Measurements from ENCODE around the gene HCAR1.

DNA sequence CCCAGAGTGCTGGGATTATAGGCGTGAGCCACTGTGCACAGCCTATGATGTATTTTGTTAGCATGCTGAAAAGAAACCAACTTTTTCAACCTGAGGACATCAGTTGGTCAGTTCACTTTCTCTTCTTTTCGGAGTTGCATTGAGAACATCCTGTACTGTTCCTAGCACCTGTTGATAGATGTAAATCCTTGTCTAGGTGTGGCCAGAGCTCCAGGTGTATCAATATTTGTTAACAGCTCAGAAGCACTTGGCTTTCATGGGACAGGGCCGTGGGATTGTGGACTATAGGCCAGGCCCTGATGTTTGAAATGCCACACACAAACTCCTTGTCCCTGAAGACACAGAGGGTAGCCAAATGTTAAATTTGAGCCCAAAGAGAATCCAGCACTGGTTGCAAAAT is 42.4 kb downstream of the HCAR1 start:
- TF ChIP-seq BHLHE40 (IDR thresholded peaks at IDR 0.05; ENCODE audit: low read depth, low read length) (no peak), POLR2A (IDR thresholded peaks at IDR 0.05; ENCODE audit: low read depth, low read length) (no peak), SMC3 (IDR thresholded peaks at IDR 0.05; ENCODE audit: low read depth, low read length) (no peak), MAFK (IDR thresholded peaks at IDR 0.05; ENCODE audit: low read depth, low read length) (no peak)
- TF ChIP-seq, protein P1, sequence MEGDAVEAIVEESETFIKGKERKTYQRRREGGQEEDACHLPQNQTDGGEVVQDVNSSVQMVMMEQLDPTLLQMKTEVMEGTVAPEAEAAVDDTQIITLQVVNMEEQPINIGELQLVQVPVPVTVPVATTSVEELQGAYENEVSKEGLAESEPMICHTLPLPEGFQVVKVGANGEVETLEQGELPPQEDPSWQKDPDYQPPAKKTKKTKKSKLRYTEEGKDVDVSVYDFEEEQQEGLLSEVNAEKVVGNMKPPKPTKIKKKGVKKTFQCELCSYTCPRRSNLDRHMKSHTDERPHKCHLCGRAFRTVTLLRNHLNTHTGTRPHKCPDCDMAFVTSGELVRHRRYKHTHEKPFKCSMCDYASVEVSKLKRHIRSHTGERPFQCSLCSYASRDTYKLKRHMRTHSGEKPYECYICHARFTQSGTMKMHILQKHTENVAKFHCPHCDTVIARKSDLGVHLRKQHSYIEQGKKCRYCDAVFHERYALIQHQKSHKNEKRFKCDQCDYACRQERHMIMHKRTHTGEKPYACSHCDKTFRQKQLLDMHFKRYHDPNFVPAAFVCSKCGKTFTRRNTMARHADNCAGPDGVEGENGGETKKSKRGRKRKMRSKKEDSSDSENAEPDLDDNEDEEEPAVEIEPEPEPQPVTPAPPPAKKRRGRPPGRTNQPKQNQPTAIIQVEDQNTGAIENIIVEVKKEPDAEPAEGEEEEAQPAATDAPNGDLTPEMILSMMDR (conservative IDR thresholded peaks at IDR 0.05; ENCODE audit: low read depth, low read length), result no peak

All from IMR-90 (cell line).